ENCODE measurements around the gene RBKS.
"Not testable (repeated sequence)": the region's sequence is repeated elsewhere in the genome, so short reads cannot be mapped to it uniquely, and the experiment has no call there.

RBKS gene

GRCh38 chr2:27798948-27799645 lies 91.1 kb downstream of the RBKS start:
- DNase-seq (ENCODE audit: low read depth) = no peak

DNA sequence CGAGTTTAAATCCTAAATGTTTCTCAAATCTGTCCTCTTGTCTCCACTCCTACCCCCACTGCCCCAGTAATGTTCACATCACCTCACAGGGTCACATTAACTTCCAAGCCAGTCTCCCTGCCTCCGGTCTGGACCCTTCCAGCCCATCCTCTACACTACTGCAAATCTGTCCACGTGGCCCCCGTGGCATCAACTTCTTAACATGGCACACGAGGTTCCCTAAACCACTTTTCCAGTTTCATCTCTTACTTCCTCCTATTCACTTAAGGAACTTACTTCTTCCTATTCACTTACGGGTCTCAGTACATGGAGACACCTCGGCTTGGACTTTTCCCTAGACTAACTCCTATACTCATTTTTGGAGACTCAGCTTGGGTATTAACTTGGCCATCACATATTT lies 91.7 kb downstream of the RBKS start:
- no peak for DNase-seq (ENCODE audit: low read depth)

DNA sequence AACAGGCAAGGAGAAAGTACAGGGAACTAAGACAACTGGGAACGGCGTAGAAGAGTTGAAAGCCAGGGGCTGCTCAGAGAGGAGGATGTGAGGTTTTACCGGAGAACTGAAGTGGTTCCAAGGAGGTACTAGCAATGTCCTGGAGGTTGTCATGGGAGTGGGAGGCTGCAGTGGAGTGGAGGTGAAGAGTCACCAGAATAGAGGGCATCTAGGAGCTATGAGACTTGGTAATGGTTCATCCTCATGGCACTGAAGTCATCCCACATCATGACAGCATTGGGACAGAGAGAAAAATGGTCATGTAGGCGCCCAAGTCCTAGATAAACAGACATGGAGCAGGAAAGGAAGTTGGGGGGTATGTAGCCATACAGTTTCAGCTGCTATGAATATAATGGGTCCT lies 92.3 kb downstream of the RBKS start:
- no peak for DNase-seq (ENCODE audit: low read depth)

DNA sequence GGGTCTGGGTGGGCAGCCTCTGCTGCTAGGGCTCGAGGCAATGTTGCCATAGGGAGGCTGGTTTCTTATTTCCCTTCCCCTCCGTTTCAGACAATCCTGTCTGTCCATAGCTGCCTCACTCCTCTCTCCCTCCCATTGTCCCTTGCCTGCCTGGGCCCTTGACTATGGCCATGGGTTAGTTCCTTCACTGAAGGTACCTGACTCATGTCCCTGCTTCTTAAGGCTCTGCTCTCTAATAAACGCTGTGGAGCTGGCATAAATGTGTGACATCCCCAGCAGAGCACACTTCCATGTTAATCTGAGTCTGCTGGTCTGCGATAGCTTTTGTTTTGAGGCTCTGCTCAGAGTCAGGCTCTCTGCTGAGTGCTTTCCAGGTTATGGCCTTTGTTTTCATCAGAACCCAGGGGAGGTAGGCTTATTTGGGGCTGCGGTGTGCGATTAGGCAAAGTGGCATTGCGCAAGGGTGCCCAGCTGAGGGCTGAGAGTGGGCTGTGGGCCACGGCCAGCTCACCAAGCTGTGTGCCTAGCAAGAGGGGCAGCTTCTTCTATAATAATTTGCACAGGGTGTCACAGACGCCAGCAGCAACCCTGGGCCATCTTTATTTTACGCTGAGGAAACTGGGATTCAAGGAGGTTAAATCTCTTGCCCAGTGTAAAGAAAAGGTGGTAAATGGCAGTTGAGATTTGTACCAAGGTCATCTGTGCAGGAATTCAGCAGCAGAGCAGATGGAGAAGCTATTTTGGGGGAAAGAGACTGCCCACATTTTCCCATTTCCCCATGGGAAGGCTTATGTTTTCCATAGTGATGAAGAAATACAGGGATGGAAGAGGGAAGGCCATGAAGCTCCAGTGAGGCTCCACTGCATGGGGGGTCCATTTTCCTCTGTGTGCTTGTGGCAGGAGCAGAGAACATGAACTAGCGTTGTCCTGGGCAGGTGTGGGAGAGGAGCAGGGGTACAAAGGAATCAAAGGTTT lies 93.1 kb downstream of the RBKS start:
- no peak for DNase-seq (ENCODE audit: low read depth)

GRCh38 chr2:27795868-27796277 lies 94.3 kb downstream of the RBKS start:
- no peak for DNase-seq (ENCODE audit: low read depth)

DNA sequence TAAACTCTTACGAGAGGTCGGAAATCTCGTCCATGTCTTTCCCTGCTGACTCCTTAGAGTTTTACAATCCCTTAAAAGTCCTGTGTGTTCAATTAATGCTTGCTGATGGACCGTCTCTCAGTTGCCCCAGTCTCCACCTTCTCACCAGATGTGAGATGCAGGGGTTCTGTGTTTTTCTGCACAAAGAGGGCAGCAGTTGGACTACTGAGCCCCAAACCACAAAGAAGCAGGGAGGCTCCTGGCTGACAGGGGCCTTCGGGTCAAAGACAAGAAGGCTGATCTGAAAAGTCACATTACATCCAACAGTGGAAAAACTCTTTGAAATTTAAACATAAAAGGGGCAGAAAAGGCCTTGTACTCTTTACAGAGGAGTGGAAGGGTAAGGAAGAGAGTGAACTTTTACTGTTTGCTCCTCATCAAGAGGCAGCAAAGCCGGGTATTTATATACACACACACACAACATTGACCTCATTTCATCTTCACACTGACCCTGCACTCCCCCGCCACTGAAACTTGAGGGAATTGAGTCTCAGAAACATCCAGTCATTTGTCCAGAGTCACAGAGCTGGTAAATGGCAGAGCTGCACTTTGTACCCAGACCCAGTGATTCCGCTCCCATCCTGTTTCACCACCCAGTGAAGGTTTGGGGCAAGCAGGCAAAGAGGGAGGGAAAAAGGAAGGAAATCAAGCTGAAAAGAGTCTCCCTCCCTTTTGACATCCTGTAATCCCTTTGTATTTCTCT lies 94.9 kb downstream of the RBKS start:
- DNase-seq (ENCODE audit: low read depth) = no peak

DNA sequence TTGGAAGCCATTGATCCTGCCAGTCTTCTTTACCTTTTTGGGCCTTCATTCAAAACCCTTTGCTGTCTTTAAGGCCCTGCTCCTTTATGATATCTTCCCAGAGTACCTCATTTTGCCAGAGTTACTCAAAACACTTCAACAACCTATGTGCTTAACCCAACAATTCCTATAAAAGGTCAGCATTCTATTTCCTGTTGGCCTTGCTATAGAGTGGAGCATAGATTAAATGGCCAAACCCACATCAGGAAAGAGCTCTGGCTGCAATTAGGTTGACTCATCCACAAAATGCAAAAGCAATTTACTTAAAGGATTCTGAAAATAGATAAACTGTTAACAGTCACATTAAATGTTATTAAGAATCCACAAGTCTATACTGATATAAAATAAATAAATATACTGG lies 97.4 kb downstream of the RBKS start:
- no peak for DNase-seq (ENCODE audit: low read depth)

GRCh38 chr2:27790796-27791195 lies 99.4 kb downstream of the RBKS start:
- no peak for DNase-seq (ENCODE audit: low read depth)

DNA sequence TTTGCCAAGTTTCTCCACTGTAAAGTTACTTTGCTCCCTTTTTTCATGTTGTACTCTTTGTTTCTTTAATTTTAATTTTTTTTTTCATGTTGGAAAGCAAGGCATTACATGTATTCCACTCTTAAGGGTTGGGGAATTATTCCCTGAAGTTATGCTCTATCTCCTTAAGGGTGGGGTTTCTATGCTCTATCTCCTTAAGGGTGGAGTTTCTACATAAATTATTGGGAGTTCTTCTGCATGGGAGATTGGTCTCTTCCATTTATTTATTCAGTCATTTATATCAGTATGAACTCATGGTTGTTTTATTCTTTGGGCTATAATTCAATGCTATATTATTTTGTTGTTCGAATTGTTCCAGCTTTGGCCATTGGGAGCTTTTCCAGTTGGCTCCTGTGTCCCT lies 107.5 kb downstream of the RBKS start:
- DNase-seq (ENCODE audit: low read depth) = no peak

DNA sequence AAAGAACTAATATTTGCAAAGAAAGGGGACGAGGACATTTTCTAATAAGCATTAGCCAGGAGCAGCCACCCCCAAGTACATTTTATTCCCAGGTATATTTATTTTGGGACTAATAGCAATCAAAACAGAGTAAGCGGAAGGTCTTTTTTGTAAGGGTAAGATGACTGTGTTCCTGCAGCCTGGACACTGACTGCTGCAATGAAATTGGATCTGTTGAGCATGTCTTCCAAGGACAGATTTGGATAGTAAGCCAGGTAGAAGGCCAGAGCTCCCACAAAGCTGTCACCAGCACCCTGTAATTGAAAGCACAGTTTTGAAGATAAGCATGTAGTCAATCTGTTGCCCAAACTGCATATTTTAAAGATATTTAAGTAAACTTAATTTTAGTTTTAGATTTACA lies 108.7 kb downstream of the RBKS start:
- DNase-seq (ENCODE audit: low read depth) = no peak

DNA sequence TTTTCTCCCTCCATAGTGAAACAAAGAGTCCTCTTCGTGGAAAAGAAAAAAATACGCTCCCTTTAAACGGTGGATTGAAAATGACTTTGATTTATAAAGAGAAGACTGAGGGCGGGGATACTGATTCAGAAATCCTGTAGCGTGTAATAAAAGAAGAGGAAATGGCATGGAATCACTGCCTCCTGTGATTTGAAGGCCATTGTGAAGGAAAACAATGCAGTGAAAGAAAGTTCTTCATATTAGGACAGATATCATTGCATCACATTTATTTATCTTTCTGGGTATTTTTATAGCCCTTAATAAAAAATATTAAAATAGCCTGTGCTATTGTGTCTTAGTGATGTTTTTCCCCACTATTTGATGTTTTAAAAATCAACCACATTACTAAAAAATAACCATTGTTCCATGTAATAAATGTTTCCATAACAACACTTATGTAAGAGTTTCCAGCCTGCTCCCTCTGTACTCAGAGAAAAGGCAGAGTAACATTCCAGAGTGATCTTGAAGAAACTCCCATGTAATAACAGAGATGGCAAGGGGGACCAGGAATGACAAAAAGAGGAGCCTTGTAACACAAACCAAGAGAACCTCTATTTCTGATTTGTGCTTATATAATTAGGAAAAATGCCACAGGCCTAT lies 110.7 kb downstream of the RBKS start:
- no peak for DNase-seq (ENCODE audit: low read depth)

GRCh38 chr2:27776696-27777095 lies 113.5 kb downstream of the RBKS start:
- no peak for DNase-seq (ENCODE audit: low read depth)

DNA sequence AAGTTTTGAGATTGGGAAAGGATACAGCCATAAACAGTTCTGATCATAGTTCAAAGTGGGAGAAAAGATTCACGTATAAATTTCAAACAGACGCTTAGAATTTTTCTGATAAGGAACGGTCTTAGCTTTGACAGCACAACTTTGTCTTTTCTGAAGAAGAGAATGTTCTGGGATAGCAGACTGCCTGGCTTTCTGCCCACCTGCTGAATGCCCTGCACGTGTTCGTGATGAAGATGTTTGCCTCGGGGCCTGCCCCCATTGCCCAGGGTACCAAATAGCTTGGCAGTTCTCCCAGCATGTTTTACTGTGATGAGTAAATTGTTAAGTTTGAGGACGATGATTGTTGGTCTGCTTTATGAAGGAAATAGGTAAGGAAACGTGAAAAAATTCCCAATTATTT lies 114.1 kb downstream of the RBKS start:
- no peak for DNase-seq (ENCODE audit: low read depth)

- DNase-seq (ENCODE audit: low read depth) = no peak
Observed at GRCh38 chr2:27773959-27774358, 116.2 kb downstream of the RBKS start.

DNA sequence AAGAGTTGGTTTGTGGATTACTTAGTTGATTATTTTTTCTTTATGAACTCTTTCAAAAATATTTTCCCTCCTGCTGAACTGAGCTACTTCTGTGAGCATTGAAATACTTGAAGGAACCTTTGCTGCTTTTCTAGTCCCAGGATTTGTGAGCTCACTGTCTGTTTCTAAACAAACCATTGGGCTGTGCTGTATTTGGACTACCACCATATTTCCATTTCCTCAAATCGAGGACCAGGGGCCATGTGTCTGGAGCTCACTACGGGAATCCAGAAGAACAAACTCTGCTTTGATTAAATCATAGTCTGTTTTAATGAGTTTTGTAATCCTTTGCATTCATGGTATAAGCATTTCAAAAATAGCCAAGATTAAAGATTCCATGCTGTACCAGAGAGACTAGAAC lies 117.4 kb downstream of the RBKS start:
- no peak for DNase-seq (ENCODE audit: low read depth)

DNA sequence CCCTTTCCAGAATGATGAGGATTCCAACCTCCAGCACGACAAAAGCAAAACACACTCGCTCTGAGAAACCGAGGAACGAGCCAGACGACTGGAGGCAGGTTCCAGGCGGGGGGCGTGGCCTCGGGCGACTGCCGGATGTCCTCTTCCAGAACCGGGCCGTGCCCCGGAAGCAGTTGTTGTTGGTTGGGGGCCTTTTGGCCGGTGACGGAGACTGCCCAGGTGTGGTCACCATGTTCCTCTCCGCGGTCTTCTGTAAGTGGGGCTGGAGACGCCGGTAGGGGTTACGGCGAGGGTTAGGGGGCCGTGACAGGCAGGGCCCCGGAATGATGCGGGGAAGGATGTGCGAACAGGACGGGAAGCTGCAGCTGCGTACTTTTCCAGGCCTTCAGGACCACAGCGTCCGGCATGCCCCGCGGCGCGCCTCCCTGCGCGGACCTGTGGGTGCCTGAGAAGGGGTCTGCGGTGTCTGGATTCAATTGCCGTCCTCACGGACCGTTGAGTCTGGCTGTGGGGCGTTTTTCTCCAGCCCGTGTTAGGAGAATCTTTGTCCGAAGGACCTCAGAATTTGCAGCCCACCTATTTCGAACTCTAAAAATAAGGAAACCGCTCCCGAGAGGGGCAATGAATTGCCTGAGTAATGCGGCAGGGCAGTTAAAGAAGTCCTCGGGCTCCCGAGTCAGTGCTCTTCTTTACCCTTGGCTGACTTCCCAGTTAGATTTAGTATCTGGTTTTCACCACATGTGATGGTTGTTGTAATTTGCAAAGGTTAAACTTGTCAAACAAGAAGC lies 118.4 kb downstream of the RBKS start, which contains the start of gene MRPL33:
MRPL33 (plus strand) TSS at position 172 of the 788 bp plus-strand sequence; CDS start at position 231, 59 bp downstream.
- DNase-seq (ENCODE audit: low read depth) = peak; percentile 91

DNA sequence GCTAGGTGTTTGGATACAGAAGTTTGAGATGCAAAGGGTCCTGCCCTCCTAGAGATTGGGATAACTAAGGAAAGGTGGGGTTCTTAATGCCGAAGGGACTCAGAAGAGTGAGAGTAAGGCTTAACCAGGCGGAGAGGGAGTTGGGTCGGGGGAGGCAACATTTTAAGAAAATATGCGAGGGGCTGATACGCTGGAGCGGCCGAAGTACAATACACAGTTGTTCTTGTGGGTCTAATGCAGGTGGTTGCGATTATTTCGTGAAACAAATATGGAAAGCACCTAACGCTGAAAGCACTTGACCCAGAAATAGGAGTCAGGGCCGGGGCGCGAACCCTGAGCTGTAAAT lies 119.0 kb downstream of the RBKS start:
- DNase-seq (ENCODE audit: low read depth) = no peak

GRCh38 chr2:27766287-27766661 lies 123.9 kb downstream of the RBKS start:
- DNase-seq (ENCODE audit: low read depth) = no peak

DNA sequence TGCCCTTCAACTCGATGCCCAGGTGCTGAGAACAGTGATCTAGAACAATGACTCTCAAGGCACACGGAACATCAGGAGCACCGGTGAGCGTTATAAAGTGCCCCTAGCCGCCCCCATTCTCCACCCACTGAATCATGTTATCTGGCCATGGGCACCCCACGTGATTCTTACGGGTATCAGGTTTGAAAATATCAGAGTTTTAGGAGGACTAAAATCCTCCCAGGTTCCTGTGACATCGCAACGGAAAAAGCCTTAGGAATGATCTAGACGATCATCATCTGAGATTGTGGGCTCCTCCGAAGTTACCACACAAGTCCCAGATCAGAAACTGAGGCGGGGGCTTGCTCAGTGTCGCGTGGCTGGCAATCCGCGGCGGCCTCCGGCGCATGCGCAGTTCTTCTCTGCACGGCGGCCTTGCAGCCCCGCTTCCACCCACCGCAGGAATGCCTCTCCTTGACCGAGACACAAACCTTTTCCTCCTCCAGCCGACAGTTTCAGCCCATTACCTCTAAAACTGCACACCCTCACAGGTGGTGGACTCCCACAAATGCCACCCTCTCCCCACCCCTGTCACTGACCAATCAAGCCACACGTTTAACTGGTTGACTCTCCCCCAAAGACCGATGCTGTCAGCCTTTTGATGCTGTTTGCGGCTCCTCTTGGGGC lies 124.4 kb downstream of the RBKS start:
- peak; percentile 22 for DNase-seq (ENCODE audit: low read depth)

DNA sequence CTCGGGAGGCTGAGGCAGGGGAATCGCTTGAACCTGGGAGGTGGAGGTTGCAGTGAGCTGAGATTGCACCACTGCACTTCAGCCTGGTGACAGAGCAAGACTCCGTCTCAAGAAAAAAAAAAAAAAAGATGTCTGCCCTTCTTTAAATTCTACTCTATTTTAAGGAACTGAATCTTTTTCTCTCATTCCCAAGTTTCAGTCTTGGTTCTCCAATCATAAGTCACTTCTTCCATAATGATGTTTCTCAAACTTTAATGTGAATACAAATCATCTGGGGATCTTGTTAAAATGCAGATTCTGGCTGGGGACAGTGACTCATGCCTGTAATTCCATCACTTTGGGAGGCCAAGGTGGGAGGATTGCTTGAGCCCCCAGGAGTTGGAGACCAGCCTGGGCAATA lies 125.7 kb downstream of the RBKS start:
- not testable (repeated sequence) for DNase-seq (ENCODE audit: low read depth)

DNA sequence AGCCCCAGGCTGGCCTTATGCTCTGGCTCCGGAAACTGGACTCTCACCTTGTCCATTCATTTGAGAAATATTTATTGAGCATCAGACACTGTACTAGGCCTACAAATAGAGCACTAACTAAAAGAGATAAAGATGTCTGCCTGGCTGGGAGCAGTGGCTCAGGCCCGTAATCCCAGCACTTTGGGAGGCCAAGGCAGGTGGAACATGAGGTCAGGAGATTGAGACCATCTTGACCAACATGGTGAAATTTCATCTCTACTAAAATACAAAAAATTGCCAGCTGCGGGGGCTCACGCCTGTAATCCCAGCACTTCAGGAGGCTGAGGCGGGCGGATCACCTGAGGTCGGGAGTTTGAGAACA lies 126.3 kb downstream of the RBKS start:
- no peak for DNase-seq (ENCODE audit: low read depth)
